ENCODE measurements around the gene TSPAN16. TPM values are rescaled to one million over a fixed set of nuclear protein-coding genes. Genes with fewer than 3 reads are reported as not detected.

Gene TSPAN16
- not detected in 2 replicates for total RNA-seq

GRCh38 chr19:11295665-11296245, at the start of gene TSPAN16:
Gene TSPAN16, plus strand, starts transcription at chr19:11296160. Its CDS starts 138 bp downstream, at chr19:11296298.
- TF ChIP-seq CTCF (IDR thresholded peaks at IDR 0.05), result no peak
- ATAC-seq (ENCODE audit: low read depth) (no peak), DNase-seq (no peak)
- H3K9me3 Mint-ChIP-seq, result no peaks in the 10 kb centered on the region
- CTCF ChIA-PET, result interaction anchor here (1.5 to 2.6 kb wide), 3 partner anchors 110 to 187 kb away, joined by 3 to 9 read pairs (median 4); no protein-coding TSS in a partner anchor
- POLR2A ChIA-PET, result no interaction called here
- peaks cover 8% of the 10 kb centered on the region for H3K27me3 Mint-ChIP-seq
- no peak within 1 kb of the TSS for H3K27ac Mint-ChIP-seq
- intact Hi-C loops (cut with micrococcal nuclease), result loop anchor here (10.0 kb wide), 1 partner anchor 289 kb away; no protein-coding TSS in a partner anchor
- peaks cover 6% of the 10 kb centered on the region for H3K4me1 Mint-ChIP-seq
- H3K4me3 Mint-ChIP-seq, result no peak within 1 kb of the TSS
- H3K36me3 Mint-ChIP-seq (ENCODE audit: low read depth), result no peaks in the 10 kb centered on the region

GRCh38 chr19:11246941-11247340, 49.0 kb upstream of the TSPAN16 start:
- DNase-seq (no peak), ATAC-seq (ENCODE audit: low read depth) (no peak)
- intact Hi-C loops (cut with micrococcal nuclease), result no loop called here
- no peak overlapping the region for H3K4me3 Mint-ChIP-seq
- POLR2A ChIA-PET, result interaction anchor here (0.5 to 0.6 kb wide), 2 partner anchors 76 to 425 kb away, joined by 3 to 6 read pairs; no protein-coding TSS in a partner anchor
- peaks cover 6% of the 10 kb centered on the region for H3K4me1 Mint-ChIP-seq
- H3K36me3 Mint-ChIP-seq (ENCODE audit: low read depth), result no peaks in the 10 kb centered on the region
- CTCF ChIA-PET, result no interaction called here
- TF ChIP-seq CTCF (IDR thresholded peaks at IDR 0.05), result no peak
- no peak overlapping the region for H3K27ac Mint-ChIP-seq
- no peaks in the 10 kb centered on the region for H3K27me3 Mint-ChIP-seq
- no peaks in the 10 kb centered on the region for H3K9me3 Mint-ChIP-seq

- H3K9me3 Mint-ChIP-seq, result no peaks in the 10 kb centered on the region
Measured at GRCh38 chr19:11247391-11247790, 48.6 kb upstream of the TSPAN16 start.

GRCh38 chr19:11247934-11248333, 48.0 kb upstream of the TSPAN16 start:
- ChIA-PET CTCF (no interaction called here), POLR2A (no interaction called here)
- Mint-ChIP-seq H3K27me3 (no peaks in the 10 kb centered on the region), H3K4me1 (peaks cover 6% of the 10 kb centered on the region), H3K4me3 (no peak overlapping the region), H3K36me3 (ENCODE audit: low read depth) (no peaks in the 10 kb centered on the region), H3K9me3 (no peaks in the 10 kb centered on the region), H3K27ac (no peak overlapping the region)
- ATAC-seq (ENCODE audit: low read depth) (no peak), DNase-seq (no peak)
- no peak for TF ChIP-seq CTCF (IDR thresholded peaks at IDR 0.05)
- intact Hi-C loops (cut with micrococcal nuclease), result no loop called here

More at GRCh38 chr19:11247391-11247790, 48.6 kb upstream of the TSPAN16 start:
- peaks cover 6% of the 10 kb centered on the region for H3K4me1 Mint-ChIP-seq
- no peaks in the 10 kb centered on the region for H3K27me3 Mint-ChIP-seq
- no peaks in the 10 kb centered on the region for H3K36me3 Mint-ChIP-seq (ENCODE audit: low read depth)
- DNase-seq, result no peak
- no peak overlapping the region for H3K27ac Mint-ChIP-seq
- POLR2A ChIA-PET, result interaction anchor here (0.6 kb wide), 1 partner anchor 76 kb away, joined by 3 read pairs; no protein-coding TSS in a partner anchor
- ATAC-seq (ENCODE audit: low read depth), result no peak
- CTCF ChIA-PET, result no interaction called here
- H3K4me3 Mint-ChIP-seq, result no peak overlapping the region
- no peak for TF ChIP-seq CTCF (IDR thresholded peaks at IDR 0.05)
- intact Hi-C loops (cut with micrococcal nuclease), result no loop called here

- no peak for TF ChIP-seq CTCF (IDR thresholded peaks at IDR 0.05)
- CTCF ChIA-PET, result no interaction called here
- Mint-ChIP-seq H3K4me3 (no peak overlapping the region), H3K27ac (no peak overlapping the region), H3K27me3 (no peaks in the 10 kb centered on the region), H3K9me3 (no peaks in the 10 kb centered on the region), H3K4me1 (peaks cover under 1% of the 10 kb centered on the region), H3K36me3 (ENCODE audit: low read depth) (no peaks in the 10 kb centered on the region)
- DNase-seq, result no peak
- POLR2A ChIA-PET, result no interaction called here
- ATAC-seq (ENCODE audit: low read depth), result no peak
- intact Hi-C loops (cut with micrococcal nuclease), result no loop called here
Measured at GRCh38 chr19:11248852-11249251, 47.1 kb upstream of the TSPAN16 start.
